Endothelial cell of umbilical vein (primary cell): Measurements from ENCODE around the gene MAFB. TPM values are rescaled to one million over a fixed set of nuclear protein-coding genes. Genes with fewer than 3 reads are reported as not detected.

Source experiments
- BruUV-seq: library from RNA; stranded (reverse); fragments of 400-500 nt; replicated peaks from 2 replicates; lab custom pipeline; 2021; lab: Mats Ljungman, UMichigan
- CTCF ChIA-PET: fragments of 300-600, 350-600 bp; sonication (Branson Sonifier 250); formaldehyde crosslinking; loops from one replicate; lab custom pipeline; 2021; ENCODE audit warnings: antibody characterized with exemption, inconsistent platforms; lab: Charles Lee
- POLR2A ChIA-PET: fragments of 300-600, 350-600 bp; sonication (Branson Sonifier 250); formaldehyde crosslinking; loops from one replicate; lab custom pipeline; 2021; ENCODE audit warnings: antibody characterized with exemption, inconsistent platforms; lab: Charles Lee
- DNase-seq: peaks from one replicate; pipeline ENCODE4 v3.0.0-alpha.2; 2011; ENCODE audit warnings: low read depth, low spot score
- FAIRE-seq: peaks from 2 replicates; lab custom pipeline; 2011; peaks lifted over from hg19 to GRCh38; lab: Jason Lieb, UNC
- H2AFZ ChIP-seq: 2 replicates; pipeline ENCODE4 v1.6.0; 2012; ENCODE audit warnings: low read depth, low read length, control low read depth, inconsistent platforms
- H3K27ac ChIP-seq: 2 replicates; pipeline ENCODE4 v1.5.1; 2011; ENCODE audit warnings: low read depth, mild to moderate bottlenecking, control low read depth, low read length, moderate library complexity; ENCODE audit not compliant: insufficient read depth
- H3K27me3 ChIP-seq, 2 experiments: 2 replicates each; pipeline versions ENCODE4 v1.6.0 to v1.6.1; 2011; ENCODE audit warnings: low read length in 2 of 2, mixed read lengths in 1 of 2; ENCODE audit not compliant: control insufficient read depth in 2 of 2, insufficient read depth in 2 of 2
- H3K36me3 ChIP-seq, 2 experiments: 2 replicates in 1 of 2; 3 replicates in 1 of 2; pipeline ENCODE4 v1.5.1; 2011; ENCODE audit warnings: low read length in 2 of 2, mild to moderate bottlenecking in 1 of 2, moderate library complexity in 1 of 2; ENCODE audit not compliant: control insufficient read depth in 2 of 2, insufficient read depth in 2 of 2; ENCODE audit errors: extremely low read depth in 1 of 2
- H3K4me1 ChIP-seq: 3 replicates; pipeline ENCODE4 v1.5.1; 2011; ENCODE audit warnings: mild to moderate bottlenecking, low read length; ENCODE audit not compliant: control insufficient read depth, insufficient read depth; ENCODE audit errors: extremely low read depth
- H3K4me2 ChIP-seq: 2 replicates; pipeline ENCODE4 v1.6.1; 2011; ENCODE audit warnings: low read length, control low read depth, mixed read lengths; ENCODE audit not compliant: insufficient read depth
- H3K4me3 ChIP-seq, 3 experiments: fragments of 200-600 bp in 1 of 3; sonication (generic), shearing (Covaris generic) in 1 of 3; replicated peaks in 1 of 3; 2 replicates each; pipeline ENCODE4 v1.5.1; 2011 to 2016; ENCODE audit warnings: control low read depth in 3 of 3, low read length in 3 of 3, mild to moderate bottlenecking in 2 of 3, inconsistent platforms in 1 of 3, low read depth in 1 of 3, moderate library complexity in 1 of 3; ENCODE audit not compliant: insufficient read depth in 1 of 3
- H3K79me2 ChIP-seq: 2 replicates; pipeline ENCODE4 v1.6.0; 2012; ENCODE audit warnings: low read length, inconsistent platforms; ENCODE audit not compliant: control insufficient read depth, insufficient read depth
- H3K9ac ChIP-seq: replicated peaks from 2 replicates; pipeline ENCODE3; 2011; ENCODE audit warnings: low read length, control low read depth; ENCODE audit not compliant: insufficient read depth; ENCODE audit errors: extremely low read depth
- H3K9me1 ChIP-seq: replicated peaks from 3 replicates; pipeline ENCODE4 v1.6.0; 2011; ENCODE audit warnings: mild to moderate bottlenecking, low read length; ENCODE audit not compliant: control insufficient read depth, insufficient read depth; ENCODE audit errors: extremely low read depth
- H3K9me3 ChIP-seq: replicated peaks from 2 replicates; pipeline ENCODE4 v1.5.1; 2012; ENCODE audit warnings: low read length, inconsistent platforms; ENCODE audit not compliant: control insufficient read depth, insufficient read depth
- H4K20me1 ChIP-seq: replicated peaks from 2 replicates; pipeline ENCODE3; 2011; ENCODE audit warnings: mild to moderate bottlenecking, low read length; ENCODE audit not compliant: control insufficient read depth, insufficient read depth; ENCODE audit errors: extremely low read depth
- EZH2 ChIP-seq: IDR thresholded peaks from 2 replicates; pipeline ENCODE4 v1.6.1; 2012; ENCODE audit warnings: borderline replicate concordance, low read depth, mild to moderate bottlenecking, moderate library complexity, low read length, inconsistent platforms; ENCODE audit not compliant: severe bottlenecking
- FOS ChIP-seq: IDR thresholded peaks from 2 replicates; pipeline ENCODE4 v1.6.1; 2011; ENCODE audit warnings: mild to moderate bottlenecking, low read length, moderate library complexity, borderline replicate concordance; ENCODE audit not compliant: insufficient read depth
- GATA2 ChIP-seq: IDR thresholded peaks from 2 replicates; pipeline ENCODE4 v1.7.0; 2011; ENCODE audit warnings: low read depth, mild to moderate bottlenecking, moderate library complexity, mixed read lengths, low read length; ENCODE audit not compliant: insufficient read length, insufficient read depth
- JUN ChIP-seq: IDR thresholded peaks from 2 replicates; pipeline ENCODE4 v1.6.1; 2011; ENCODE audit warnings: borderline replicate concordance, low read depth; ENCODE audit not compliant: insufficient read length, insufficient read depth
- MAX ChIP-seq: IDR thresholded peaks from 2 replicates; pipeline ENCODE4 v1.6.1; 2011; ENCODE audit not compliant: insufficient read depth, insufficient read length
- MYC ChIP-seq: IDR thresholded peaks from one replicate; pipeline ENCODE4 v1.6.1; 2011; ENCODE audit warnings: mild to moderate bottlenecking, low read depth, low read length
- POLR2A ChIP-seq: IDR thresholded peaks from 2 replicates; pipeline ENCODE4 v1.6.1; 2012; ENCODE audit warnings: low read depth, mild to moderate bottlenecking, control low read depth, low read length
- POLR2AphosphoS5 ChIP-seq: IDR thresholded peaks from 2 replicates; pipeline ENCODE4 v1.6.1; 2012; ENCODE audit warnings: low read depth, mild to moderate bottlenecking, control low read depth, low read length, moderate library complexity; ENCODE audit not compliant: insufficient read depth
- dilution Hi-C: fragments of 300-500 bp; cut with MboI; formaldehyde crosslinking; loops from one replicate; pipeline ENCODE4 v1.15.0; 2019; ENCODE audit warnings: low sequenced_read_pairs; ENCODE audit not compliant: extremely low pct_ligation_motif_present
- intact Hi-C: fragments of 100-400 bp; cut with micrococcal nuclease; formaldehyde crosslinking; loops from one replicate; pipeline ENCODE4 v1.10.0; 2022
- polyA plus RNA-seq, 4 experiments: library from polyadenylated mRNA; depleted of rRNA in 3 of 4; stranded (reverse) in 3 of 4; unstranded in 1 of 4; fragments of >200 nt; gene quantifications; 2 replicates each; pipeline versions ENCODE4 v1.2.1 to v1.2.3, GENCODE V29; 2011 to 2012; ENCODE audit warnings: missing spikeins in 1 of 4
- total RNA-seq: library from RNA; stranded (reverse); gene quantifications from 2 replicates; pipeline ENCODE4 v1.2.3, GENCODE V29; 2021
- TF ChIP-seq, protein P1 (sequence below), 2 donors: IDR thresholded peaks; 1 replicate in 1 of 2; 2 replicates in 1 of 2; pipeline ENCODE4 v1.5.1; 2011; ENCODE audit warnings: low read length in 2 of 2, mild to moderate bottlenecking in 2 of 2, moderate library complexity in 2 of 2, control low read depth in 1 of 2, inconsistent platforms in 1 of 2, low read depth in 1 of 2; ENCODE audit not compliant: insufficient read depth in 1 of 2; ENCODE audit errors: extremely low read depth in 1 of 2

Gene MAFB
- total and polyA plus RNA-seq, 2 donors (not counting 3 experiments of a cell fraction or from before 2014, with no cell fraction given): 1.8 to 3.4 TPM

GRCh38 chr20:40646361-40646760, 42.7 kb downstream of the MAFB start:
- Histone ChIP-seq H3K4me1 (peaks cover 29% of the 10 kb centered on the region), H3K9me1 (no peaks in the 10 kb centered on the region), H3K27ac (no peak overlapping the region), H3K27me3 (no peaks in the 10 kb centered on the region), H2AFZ (no peak overlapping the region), H4K20me1 (no peaks in the 10 kb centered on the region), H3K4me3 (no peak overlapping the region), H3K36me3 (no peaks in the 10 kb centered on the region), H3K9ac (no peak overlapping the region), H3K79me2 (no peaks in the 10 kb centered on the region), H3K9me3 (no peaks in the 10 kb centered on the region), H3K4me2 (no peak overlapping the region)
- ChIA-PET POLR2A (interaction anchor here (1.4 kb wide), 1 partner anchor 42 kb away, joined by 5 read pairs; the partner anchor contains the start of gene MAFB), CTCF (no interaction called here)
- BruUV-seq: no TSS peak
- dilution Hi-C loops: no loop called here
- DNase-seq: peak; percentile 64
- peak; percentile 82 for FAIRE-seq
- TF ChIP-seq POLR2AphosphoS5 (no peak), POLR2A (no peak), FOS (no peak)
- TF ChIP-seq, protein P1, sequence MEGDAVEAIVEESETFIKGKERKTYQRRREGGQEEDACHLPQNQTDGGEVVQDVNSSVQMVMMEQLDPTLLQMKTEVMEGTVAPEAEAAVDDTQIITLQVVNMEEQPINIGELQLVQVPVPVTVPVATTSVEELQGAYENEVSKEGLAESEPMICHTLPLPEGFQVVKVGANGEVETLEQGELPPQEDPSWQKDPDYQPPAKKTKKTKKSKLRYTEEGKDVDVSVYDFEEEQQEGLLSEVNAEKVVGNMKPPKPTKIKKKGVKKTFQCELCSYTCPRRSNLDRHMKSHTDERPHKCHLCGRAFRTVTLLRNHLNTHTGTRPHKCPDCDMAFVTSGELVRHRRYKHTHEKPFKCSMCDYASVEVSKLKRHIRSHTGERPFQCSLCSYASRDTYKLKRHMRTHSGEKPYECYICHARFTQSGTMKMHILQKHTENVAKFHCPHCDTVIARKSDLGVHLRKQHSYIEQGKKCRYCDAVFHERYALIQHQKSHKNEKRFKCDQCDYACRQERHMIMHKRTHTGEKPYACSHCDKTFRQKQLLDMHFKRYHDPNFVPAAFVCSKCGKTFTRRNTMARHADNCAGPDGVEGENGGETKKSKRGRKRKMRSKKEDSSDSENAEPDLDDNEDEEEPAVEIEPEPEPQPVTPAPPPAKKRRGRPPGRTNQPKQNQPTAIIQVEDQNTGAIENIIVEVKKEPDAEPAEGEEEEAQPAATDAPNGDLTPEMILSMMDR (IDR thresholded peaks at IDR 0.05; ENCODE audit: extremely low read depth in 1 of 2, insufficient read depth in 1 of 2, low read depth in 1 of 2, low read length in 2 of 2): no peak
- intact Hi-C loops: loop anchor here (1.0 kb wide), 1 partner anchor 43 kb away; the partner anchor contains the start of gene MAFB

GRCh38 chr20:40644863-40645262, 44.2 kb downstream of the MAFB start:
- no peak overlapping the region for H3K27ac ChIP-seq
- H3K9me3 ChIP-seq: no peaks in the 10 kb centered on the region
- no peak overlapping the region for H2AFZ ChIP-seq
- no TSS peak for BruUV-seq
- H3K4me3 ChIP-seq: no peak overlapping the region
- H3K36me3 ChIP-seq: no peaks in the 10 kb centered on the region
- no peaks in the 10 kb centered on the region for H3K9me1 ChIP-seq
- H3K9ac ChIP-seq: no peak overlapping the region
- no peaks in the 10 kb centered on the region for H4K20me1 ChIP-seq
- no peak for FAIRE-seq
- DNase-seq: no peak
- ChIA-PET CTCF (interaction anchor here (1.0 kb wide), 1 partner anchor 44 kb away, joined by 3 read pairs; the partner anchor contains the start of gene MAFB), POLR2A (no interaction called here)
- peaks cover 29% of the 10 kb centered on the region for H3K4me1 ChIP-seq
- TF ChIP-seq GATA2: no peak
- no peak for TF ChIP-seq MAX
- TF ChIP-seq EZH2: no peak
- TF ChIP-seq JUN: no peak
- TF ChIP-seq FOS: no peak
- no peak for TF ChIP-seq POLR2A
- TF ChIP-seq, protein P1 (IDR thresholded peaks at IDR 0.05; ENCODE audit: extremely low read depth in 1 of 2, insufficient read depth in 1 of 2, low read depth in 1 of 2, low read length in 2 of 2): no peak
- no peak for TF ChIP-seq MYC
- no peak for TF ChIP-seq POLR2AphosphoS5
- H3K4me2 ChIP-seq: no peak overlapping the region
- no peaks in the 10 kb centered on the region for H3K27me3 ChIP-seq
- intact Hi-C loops (no loop called here), dilution Hi-C loops (no loop called here)
- no peaks in the 10 kb centered on the region for H3K79me2 ChIP-seq
